Measurements from ENCODE around the gene TMPRSS6. TPM values are rescaled to one million over a fixed set of nuclear protein-coding genes. Genes with fewer than 3 reads are reported as not detected.

TMPRSS6 gene
- total RNA-seq, 1 experiment from 2014 or later: 0.39 TPM

DNA sequence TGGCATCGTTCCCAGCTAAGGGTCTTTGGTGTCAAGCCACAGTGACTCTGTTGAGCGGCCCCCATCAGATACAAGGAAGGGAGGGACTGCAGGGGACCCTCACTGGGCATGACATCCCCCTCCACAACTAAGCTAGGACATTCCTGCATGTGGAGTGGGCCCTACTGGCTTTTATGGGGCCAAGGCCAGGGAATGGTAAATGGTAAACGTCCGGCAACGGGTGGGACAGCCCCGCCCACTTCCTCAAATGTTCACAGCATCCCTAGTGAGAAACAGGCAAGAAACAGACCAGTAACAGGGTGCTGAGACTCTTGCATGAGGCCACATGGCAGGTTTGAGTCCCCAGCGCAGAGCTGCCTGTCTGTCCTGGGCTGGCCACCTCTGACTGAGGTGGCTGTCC lies 4.4 kb downstream of the TMPRSS6 start:
- Histone ChIP-seq H3K4me1 (ENCODE audit: control insufficient read depth in 1 of 2, insufficient read depth in 2 of 2, low read length in 2 of 2) (peaks cover 0 to 14% of the 10 kb centered on the region in 2 experiments; a peak in 1 of 4 replicates), H3K79me2 (ENCODE audit: insufficient read depth, low read length) (no peaks in the 10 kb centered on the region), H3K27me3 (ENCODE audit: insufficient read depth, low read length) (no peaks in the 10 kb centered on the region), H3K9me3 (ENCODE audit: control insufficient read depth in 1 of 2, insufficient read depth in 1 of 2, low read depth in 1 of 2, low read length in 2 of 2) (no peaks in the 10 kb centered on the region), H3K36me3 (ENCODE audit: control insufficient read depth in 1 of 2, insufficient read depth in 2 of 2, low read length in 2 of 2) (no peaks in the 10 kb centered on the region), H3K4me2 (ENCODE audit: low read length) (no peak overlapping the region), H4K20me1 (ENCODE audit: insufficient read depth) (no peaks in the 10 kb centered on the region), H3K27ac (ENCODE audit: low read depth, low read length) (no peak overlapping the region), H3K4me3 (replicated peaks in 1 of 2; ENCODE audit: low read depth in 1 of 2, low read length in 2 of 2) (no peak overlapping the region), H2AFZ (ENCODE audit: low read depth, low read length, poor library complexity, severe bottlenecking) (no peak overlapping the region), H3K9ac (ENCODE audit: low read length) (no peak overlapping the region), H3K9me2 (ENCODE audit: insufficient read depth) (no peaks in the 10 kb centered on the region)
- ChIA-PET RAD21 (ENCODE audit: low non-redundant PET in 1 of 2, low total read pairs in 2 of 2, uncharacterized antibody in 2 of 2, unreplicated experiment in 2 of 2) (no interaction called here), CTCF (no interaction called here), POLR2A (no interaction called here)
- ATAC-seq (no peak), DNase-seq (ENCODE audit: low read depth, low spot score) (no peak)
- TF ChIP-seq CBX3 (IDR thresholded peaks at IDR 0.05; ENCODE audit: low read depth): no peak
- TF ChIP-seq EZH2phosphoT487 (IDR thresholded peaks at IDR 0.05; ENCODE audit: borderline replicate concordance): no peak
- TF ChIP-seq RAD21 (IDR thresholded peaks at IDR 0.05; ENCODE audit: low read depth): no peak
- intact Hi-C loops (cut with micrococcal nuclease): no loop called here
- no TSS peak for BruUV-seq (replicated peaks)

- H3K9me3 ChIP-seq (ENCODE audit: control insufficient read depth in 1 of 2, insufficient read depth in 1 of 2, low read depth in 1 of 2, low read length in 2 of 2): no peaks in the 10 kb centered on the region
- POLR2A ChIA-PET: no interaction called here
- no TSS peak for BruUV-seq (replicated peaks)
- H4K20me1 ChIP-seq (ENCODE audit: insufficient read depth): no peaks in the 10 kb centered on the region
- no peak overlapping the region for H3K4me2 ChIP-seq (ENCODE audit: low read length)
- no peaks in the 10 kb centered on the region for H3K9me2 ChIP-seq (ENCODE audit: insufficient read depth)
- DNase-seq (ENCODE audit: low read depth, low spot score) (no peak), ATAC-seq (no peak)
- H3K4me3 ChIP-seq (replicated peaks in 1 of 2; ENCODE audit: low read depth in 1 of 2, low read length in 2 of 2): no peak overlapping the region
- no peaks in the 10 kb centered on the region for H3K79me2 ChIP-seq (ENCODE audit: insufficient read depth, low read length)
- no peak overlapping the region for H3K9ac ChIP-seq (ENCODE audit: low read length)
- no peaks in the 10 kb centered on the region for H3K27me3 ChIP-seq (ENCODE audit: insufficient read depth, low read length)
- H3K4me1 ChIP-seq (ENCODE audit: control insufficient read depth in 1 of 2, insufficient read depth in 2 of 2, low read length in 2 of 2): peaks cover 0 to 14% of the 10 kb centered on the region in 2 experiments; a peak in 1 of 4 replicates
- H2AFZ ChIP-seq (ENCODE audit: low read depth, low read length, poor library complexity, severe bottlenecking): no peak overlapping the region
- TF ChIP-seq, protein P1, sequence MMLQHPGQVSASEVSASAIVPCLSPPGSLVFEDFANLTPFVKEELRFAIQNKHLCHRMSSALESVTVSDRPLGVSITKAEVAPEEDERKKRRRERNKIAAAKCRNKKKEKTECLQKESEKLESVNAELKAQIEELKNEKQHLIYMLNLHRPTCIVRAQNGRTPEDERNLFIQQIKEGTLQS (IDR thresholded peaks at IDR 0.05): no peak
- TF ChIP-seq FOSL1 (IDR thresholded peaks at IDR 0.05; ENCODE audit: low read depth) (no peak), REST (IDR thresholded peaks at IDR 0.05; ENCODE audit: low read depth) (no peak), ZNF274 (IDR thresholded peaks at IDR 0.05; ENCODE audit: low read depth, low read length) (no peak), TCF7L2 (IDR thresholded peaks at IDR 0.05; ENCODE audit: borderline replicate concordance, extremely low read depth, insufficient read depth, insufficient read length) (no peak), RAD21 (IDR thresholded peaks at IDR 0.05; ENCODE audit: low read depth) (no peak)
- no peaks in the 10 kb centered on the region for H3K36me3 ChIP-seq (ENCODE audit: control insufficient read depth in 1 of 2, insufficient read depth in 2 of 2, low read length in 2 of 2)
- RAD21 ChIA-PET (ENCODE audit: low non-redundant PET in 1 of 2, low total read pairs in 2 of 2, uncharacterized antibody in 2 of 2, unreplicated experiment in 2 of 2): no interaction called here
- no peak overlapping the region for H3K27ac ChIP-seq (ENCODE audit: low read depth, low read length)
- CTCF ChIA-PET: no interaction called here
- intact Hi-C loops (cut with micrococcal nuclease): no loop called here
Measured at GRCh38 chr22:37103656-37104452, 5.7 kb downstream of the TMPRSS6 start.

All from HCT116 (cell line).